HG02678 (cell line): Measurements from ENCODE around the gene APOC4.
"Not testable (repeated sequence)": the region's sequence is repeated elsewhere in the genome, so short reads cannot be mapped to it uniquely, and the experiment has no call there.

Experiments
- ATAC-seq: cut with Tn5 transposase; IDR thresholded peaks from one replicate; pipeline ENCODE4 v1.9.1; 2021; ENCODE audit warnings: mild to moderate bottlenecking, moderate library complexity; ENCODE audit not compliant: unreplicated experiment

APOC4 gene

GRCh38 chr19:44942067-44942571 lies at the start of gene APOC4:
Gene APOC4, plus strand, starts transcription at chr19:44942237. Its CDS starts 41 bp downstream, at chr19:44942278.
- ATAC-seq: no peak

DNA sequence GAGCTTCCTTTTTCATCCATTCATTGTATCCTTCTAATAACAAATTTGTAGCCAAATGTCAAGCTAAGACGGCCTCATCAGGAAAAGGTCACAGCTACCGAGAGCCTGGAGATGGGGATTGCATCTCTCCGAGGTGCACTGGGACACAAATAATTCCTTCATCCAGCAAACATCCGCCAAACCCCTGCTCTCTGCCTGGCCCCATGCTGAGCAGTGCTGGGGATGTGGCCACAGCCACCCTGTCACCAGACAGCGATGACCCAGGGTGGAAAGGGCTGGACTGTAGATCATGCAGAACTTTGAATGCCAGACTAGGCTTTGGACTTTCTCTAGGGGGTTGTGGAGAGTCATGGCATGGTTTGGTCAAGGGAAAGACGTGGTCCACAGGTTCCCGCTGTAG lies 49.1 kb upstream of the APOC4 start:
- ATAC-seq: no peak

GRCh38 chr19:44893332-44894051 lies 48.5 kb upstream of the APOC4 start:
- no peak for ATAC-seq

- no peak for ATAC-seq
Measured at GRCh38 chr19:44894052-44894400, 48.0 kb upstream of the APOC4 start.

GRCh38 chr19:44894946-44895345 lies 47.1 kb upstream of the APOC4 start:
- ATAC-seq: no peak

- ATAC-seq: no peak
Measured at GRCh38 chr19:44897835-44898234, 44.2 kb upstream of the APOC4 start.

DNA sequence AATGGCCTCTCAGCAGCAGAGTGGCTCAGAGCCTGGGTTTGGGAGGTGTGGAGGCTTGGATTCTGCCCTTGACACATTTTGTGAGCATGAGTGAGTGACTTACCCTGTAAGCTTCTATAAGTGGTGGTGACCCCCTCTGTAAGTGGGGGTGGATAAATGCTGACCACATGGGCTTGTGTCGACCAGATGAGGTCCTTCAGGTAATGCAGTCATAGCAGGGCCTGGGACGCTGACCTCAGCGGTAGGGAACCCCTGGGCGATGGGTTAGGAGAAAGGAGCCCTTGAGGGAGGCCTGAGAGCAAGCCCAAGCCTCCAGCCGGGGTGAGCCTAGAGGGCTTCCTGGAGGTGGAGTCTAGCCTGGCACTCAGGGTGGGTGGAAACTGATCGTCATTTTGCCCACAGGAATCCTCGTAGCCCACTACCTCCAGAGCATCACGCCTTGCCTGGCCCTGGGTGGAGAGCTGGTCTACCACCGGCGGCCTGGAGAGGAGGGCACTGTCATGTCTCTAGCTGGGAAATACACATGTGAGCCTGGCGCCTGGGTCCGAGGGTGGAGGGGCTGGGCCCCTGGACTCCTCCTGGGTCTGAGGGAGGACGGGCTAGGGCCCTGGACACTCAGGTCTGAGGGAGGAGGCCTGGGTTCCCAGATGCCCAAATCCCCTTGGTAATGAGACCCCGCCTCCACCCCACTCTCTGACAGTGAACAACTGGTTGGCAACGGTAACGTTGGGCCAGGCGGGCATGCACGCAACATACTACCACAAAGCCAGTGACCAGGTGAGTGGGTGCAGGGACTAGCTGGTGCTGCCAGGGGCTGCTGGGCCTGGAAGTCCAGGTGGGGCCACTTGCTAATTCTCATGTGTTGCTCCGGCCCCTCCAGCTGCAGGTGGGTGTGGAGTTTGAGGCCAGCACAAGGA lies 41.5 kb upstream of the APOC4 start:
- ATAC-seq: no peak

GRCh38 chr19:44903216-44903601 lies 38.8 kb upstream of the APOC4 start:
- ATAC-seq: no peak

DNA sequence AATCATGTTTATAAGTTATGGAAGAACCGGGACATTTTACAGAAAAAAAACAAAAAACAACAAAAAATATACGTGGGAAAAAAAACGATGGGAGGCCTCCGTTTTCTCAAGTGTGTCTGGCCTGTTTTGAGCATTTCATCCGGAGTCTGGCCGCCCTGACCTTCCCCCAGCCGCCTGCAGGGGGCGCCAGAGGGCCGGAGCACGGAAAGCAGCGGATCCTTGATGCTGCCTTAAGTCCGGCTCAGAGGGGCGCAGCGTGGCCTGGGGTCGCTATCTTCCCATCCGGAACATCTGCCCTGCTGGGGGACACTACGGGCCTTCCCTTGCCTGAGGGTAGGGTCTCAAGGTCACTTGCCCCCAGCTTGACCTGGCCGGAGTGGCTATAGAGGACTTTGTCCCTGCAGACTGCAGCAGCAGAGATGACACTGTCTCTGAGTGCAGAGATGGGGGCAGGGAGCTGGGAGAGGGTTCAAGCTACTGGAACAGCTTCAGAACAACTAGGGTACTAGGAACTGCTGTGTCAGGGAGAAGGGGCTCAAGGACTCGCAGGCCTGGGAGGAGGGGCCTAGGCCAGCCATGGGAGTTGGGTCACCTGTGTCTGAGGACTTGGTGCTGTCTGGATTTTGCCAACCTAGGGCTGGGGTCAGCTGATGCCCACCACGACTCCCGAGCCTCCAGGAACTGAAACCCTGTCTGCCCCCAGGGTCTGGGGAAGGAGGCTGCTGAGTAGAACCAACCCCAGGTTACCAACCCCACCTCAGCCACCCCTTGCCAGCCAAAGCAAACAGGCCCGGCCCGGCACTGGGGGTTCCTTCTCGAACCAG lies 38.2 kb upstream of the APOC4 start:
- no peak for ATAC-seq

DNA sequence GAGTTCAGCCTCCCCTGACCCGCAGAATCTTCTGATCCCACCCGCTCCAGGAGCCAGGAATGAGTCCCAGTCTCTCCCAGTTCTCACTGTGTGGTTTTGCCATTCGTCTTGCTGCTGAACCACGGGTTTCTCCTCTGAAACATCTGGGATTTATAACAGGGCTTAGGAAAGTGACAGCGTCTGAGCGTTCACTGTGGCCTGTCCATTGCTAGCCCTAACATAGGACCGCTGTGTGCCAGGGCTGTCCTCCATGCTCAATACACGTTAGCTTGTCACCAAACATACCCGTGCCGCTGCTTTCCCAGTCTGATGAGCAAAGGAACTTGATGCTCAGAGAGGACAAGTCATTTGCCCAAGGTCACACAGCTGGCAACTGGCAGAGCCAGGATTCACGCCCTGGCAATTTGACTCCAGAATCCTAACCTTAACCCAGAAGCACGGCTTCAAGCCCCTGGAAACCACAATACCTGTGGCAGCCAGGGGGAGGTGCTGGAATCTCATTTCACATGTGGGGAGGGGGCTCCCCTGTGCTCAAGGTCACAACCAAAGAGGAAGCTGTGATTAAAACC lies 37.5 kb upstream of the APOC4 start:
- ATAC-seq: no peak

DNA sequence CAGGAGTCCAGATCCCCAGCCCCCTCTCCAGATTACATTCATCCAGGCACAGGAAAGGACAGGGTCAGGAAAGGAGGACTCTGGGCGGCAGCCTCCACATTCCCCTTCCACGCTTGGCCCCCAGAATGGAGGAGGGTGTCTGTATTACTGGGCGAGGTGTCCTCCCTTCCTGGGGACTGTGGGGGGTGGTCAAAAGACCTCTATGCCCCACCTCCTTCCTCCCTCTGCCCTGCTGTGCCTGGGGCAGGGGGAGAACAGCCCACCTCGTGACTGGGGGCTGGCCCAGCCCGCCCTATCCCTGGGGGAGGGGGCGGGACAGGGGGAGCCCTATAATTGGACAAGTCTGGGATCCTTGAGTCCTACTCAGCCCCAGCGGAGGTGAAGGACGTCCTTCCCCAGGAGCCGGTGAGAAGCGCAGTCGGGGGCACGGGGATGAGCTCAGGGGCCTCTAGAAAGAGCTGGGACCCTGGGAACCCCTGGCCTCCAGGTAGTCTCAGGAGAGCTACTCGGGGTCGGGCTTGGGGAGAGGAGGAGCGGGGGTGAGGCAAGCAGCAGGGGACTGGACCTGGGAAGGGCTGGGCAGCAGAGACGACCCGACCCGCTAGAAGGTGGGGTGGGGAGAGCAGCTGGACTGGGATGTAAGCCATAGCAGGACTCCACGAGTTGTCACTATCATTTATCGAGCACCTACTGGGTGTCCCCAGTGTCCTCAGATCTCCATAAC lies 36.4 kb upstream of the APOC4 start, which contains the start of gene APOE:
TSS of gene APOE (plus strand) at position 360 of the 724 bp plus-strand sequence. CDS start 829 bp downstream, outside the sequence.
- ATAC-seq: no peak

DNA sequence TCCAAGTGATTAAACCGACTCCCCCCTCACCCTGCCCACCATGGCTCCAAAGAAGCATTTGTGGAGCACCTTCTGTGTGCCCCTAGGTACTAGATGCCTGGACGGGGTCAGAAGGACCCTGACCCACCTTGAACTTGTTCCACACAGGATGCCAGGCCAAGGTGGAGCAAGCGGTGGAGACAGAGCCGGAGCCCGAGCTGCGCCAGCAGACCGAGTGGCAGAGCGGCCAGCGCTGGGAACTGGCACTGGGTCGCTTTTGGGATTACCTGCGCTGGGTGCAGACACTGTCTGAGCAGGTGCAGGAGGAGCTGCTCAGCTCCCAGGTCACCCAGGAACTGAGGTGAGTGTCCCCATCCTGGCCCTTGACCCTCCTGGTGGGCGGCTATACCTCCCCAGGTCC lies 34.4 kb upstream of the APOC4 start:
- no peak for ATAC-seq

- ATAC-seq: no peak
Measured at GRCh38 chr19:44908074-44908835, 33.8 kb upstream of the APOC4 start.

GRCh38 chr19:44908836-44909261 lies 33.2 kb upstream of the APOC4 start:
- no peak for ATAC-seq

DNA sequence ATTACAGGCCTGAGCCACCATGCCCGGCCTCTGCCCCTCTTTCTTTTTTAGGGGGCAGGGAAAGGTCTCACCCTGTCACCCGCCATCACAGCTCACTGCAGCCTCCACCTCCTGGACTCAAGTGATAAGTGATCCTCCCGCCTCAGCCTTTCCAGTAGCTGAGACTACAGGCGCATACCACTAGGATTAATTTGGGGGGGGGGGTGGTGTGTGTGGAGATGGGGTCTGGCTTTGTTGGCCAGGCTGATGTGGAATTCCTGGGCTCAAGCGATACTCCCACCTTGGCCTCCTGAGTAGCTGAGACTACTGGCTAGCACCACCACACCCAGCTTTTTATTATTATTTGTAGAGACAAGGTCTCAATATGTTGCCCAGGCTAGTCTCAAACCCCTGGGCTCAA lies 32.3 kb upstream of the APOC4 start:
- ATAC-seq: no peak

DNA sequence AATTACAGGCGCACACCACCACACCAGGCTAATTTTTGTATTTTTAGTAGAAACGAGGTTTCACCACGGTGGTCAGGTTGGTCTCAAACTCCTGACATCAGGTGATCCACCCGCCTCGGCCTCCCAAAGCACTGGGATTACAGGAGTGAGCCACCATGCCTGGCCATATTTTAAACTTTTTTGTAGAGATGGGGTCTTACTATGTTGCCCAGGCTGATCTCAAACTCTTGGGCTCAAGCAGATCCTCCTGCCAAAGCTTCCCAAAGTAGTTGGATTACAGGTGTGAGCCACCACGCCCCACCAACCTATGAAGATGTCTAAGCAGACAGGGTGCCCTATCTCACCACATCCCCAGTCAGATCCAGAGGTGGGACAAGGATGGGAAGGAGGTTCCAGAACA lies 30.1 kb upstream of the APOC4 start:
- ATAC-seq: not testable (repeated sequence)

GRCh38 chr19:44912854-44913253 lies 29.2 kb upstream of the APOC4 start:
- no peak for ATAC-seq

DNA sequence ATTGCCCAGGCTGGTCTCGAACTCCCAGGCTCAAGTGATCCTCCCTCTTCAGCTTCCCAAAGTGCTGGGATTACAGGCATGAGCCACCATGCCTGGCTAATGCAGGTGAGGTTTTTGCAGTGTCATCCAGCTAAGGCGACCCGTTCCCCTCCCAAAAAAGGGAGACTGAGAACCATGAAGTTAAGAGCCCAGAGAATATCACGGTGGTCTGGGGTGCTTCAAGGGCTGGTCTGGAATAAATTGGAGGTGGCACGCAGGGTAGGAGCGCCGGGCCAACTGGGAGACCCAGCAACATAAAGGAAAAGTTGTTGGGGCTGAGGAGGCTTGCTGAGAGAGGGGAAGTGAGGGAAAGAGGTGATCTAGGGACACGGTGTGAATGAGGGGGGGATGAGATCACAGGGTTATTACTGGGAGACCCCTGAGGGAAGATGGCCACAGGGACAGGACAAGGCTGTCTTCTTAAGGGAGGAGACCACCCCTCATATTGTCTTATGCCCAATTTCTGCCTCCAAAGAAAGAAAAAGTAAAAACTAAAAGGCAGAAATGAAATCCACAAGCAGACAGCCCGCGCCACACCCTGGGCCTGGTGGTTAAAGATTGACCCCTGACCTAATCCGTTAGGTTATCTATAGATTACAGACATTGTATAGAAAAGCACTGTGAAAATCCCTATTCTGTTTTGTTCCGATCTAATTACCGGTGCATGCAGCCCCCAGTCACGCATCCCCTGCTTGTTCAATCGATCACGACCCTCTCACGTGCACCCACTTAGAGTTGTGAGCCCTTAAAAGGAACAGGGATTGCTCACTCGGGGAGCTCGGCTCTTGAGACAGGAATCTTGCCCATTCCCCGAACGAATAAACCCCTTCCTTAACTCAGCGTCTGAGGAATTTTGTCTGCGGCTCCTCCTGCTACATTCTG lies 28.3 kb upstream of the APOC4 start:
- ATAC-seq: not testable (repeated sequence)
